HG03025 (cell line): Measurements from ENCODE around the gene PHKA2.
"Not testable (repeated sequence)": the region's sequence is repeated elsewhere in the genome, so short reads cannot be mapped to it uniquely, and the experiment has no call there.

Experiments
- ATAC-seq: cut with Tn5 transposase; IDR thresholded peaks from one replicate; pipeline ENCODE4 v1.9.1; 2021; ENCODE audit warnings: mild to moderate bottlenecking, moderate library complexity; ENCODE audit not compliant: unreplicated experiment, low FRiP score

Gene PHKA2

GRCh38 chrX:18873189-18873791, 110.6 kb downstream of the PHKA2 start:
- ATAC-seq: no peak

GRCh38 chrX:18872621-18873020, 111.3 kb downstream of the PHKA2 start:
- ATAC-seq: no peak

DNA sequence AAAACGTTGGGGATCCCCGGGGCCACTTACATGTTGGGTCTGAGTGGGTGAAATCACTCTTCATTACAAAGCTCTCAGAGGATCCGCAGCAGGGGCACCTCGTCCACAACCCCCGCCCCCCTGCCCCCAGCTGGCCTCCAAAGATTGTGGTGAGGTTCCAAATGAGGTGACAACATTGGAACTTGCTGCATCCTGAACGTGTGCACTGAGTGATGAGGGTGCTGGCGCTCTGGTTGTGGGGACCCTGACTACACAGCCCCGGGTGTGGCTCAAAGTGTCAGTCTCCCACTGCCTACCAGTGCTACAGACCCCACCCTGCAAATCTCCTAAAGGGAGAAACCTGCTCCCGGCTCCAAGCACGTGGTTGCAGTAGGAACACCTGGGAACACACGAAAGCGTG, 111.9 kb downstream of the PHKA2 start:
- no peak for ATAC-seq

DNA sequence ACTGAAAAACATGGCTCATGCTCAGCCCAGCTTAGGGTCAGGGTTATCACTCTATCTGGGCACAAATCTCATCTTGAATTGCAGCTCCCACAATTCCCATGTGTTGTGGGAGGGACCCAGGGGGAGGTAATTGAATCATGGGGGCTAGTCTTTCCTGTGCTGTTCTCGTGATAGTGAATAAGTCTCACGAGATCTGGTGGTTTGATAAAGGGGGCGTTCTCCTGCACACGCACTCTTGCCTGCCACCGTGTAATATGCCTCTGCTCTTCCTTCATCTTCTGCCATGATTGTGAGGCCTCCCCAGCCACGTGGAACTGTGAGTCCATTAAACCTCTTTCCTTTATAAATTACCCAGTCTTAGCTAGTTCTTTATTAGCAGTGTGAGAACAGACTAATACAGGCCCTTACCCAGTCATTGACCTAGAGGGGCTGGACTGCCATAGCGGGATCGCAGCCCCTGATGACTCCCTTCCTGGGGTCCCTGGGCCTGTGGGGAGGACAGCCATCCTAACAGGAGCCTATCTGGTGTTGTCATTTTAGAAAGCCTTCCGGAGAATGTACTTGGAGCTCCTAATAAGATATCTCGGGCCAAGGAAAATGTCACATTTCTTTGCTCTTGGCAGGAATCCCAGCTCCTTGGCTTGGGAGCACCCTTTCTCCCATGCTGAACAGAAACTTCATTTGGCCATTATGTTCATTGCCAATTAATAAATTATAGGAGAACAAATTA, 112.6 kb downstream of the PHKA2 start:
- no peak for ATAC-seq

DNA sequence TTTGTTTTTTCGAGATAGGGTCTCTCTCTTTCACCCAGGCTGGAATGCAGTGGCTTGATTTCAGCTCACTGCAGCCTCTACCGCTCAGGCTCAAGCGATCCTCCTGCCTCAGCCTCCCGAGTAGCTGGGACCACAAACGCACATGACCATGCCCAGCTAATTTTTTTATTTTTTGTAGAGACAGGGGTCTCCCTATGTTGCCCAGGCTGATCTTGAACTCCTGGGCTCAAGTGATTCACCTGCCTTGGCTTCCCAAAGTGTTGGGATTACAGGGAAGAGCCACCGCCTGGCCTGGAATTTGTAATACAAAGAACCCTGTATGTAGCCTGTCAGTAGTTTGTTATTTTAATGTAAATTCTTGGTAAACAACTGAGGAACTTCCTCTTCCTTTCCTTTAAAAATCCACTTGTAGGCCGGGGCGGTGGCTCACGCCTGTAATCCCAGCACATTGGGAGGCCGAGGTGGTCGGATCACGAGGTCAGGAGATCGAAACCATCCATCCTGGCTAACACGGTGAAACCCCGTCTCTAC, 119.5 kb downstream of the PHKA2 start:
- ATAC-seq: no peak

- ATAC-seq: no peak
Measured at GRCh38 chrX:18861511-18861910, 122.4 kb downstream of the PHKA2 start.

GRCh38 chrX:18856645-18856997, 127.3 kb downstream of the PHKA2 start:
- ATAC-seq: no peak

- peak; percentile 77 for ATAC-seq
Measured at GRCh38 chrX:18855919-18856644, 127.8 kb downstream of the PHKA2 start.

DNA sequence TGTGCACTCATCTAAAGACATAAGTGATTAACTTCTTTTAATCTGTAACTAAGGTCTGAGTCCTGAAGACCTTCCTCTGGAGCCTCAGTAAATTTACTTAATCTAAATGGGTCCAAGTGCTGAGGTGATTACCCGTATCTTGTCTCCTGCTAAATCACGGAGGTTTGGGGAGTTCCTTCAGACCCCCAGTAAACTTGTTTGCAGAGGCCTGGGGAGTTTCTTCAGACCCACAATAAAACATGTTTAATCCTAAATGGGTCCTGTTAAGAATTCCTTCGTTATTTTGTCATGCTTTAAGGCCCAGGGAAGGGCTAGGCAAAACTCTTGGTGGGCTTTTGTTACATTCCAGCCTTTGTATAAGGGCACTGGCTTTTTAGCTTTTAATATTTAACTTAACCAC, 136.0 kb downstream of the PHKA2 start:
- ATAC-seq: not testable (repeated sequence)
